Esophagus squamous epithelium (tissue), 5 donors: ENCODE measurements around the gene PRR33. TPM values are rescaled to one million over a fixed set of nuclear protein-coding genes. Genes with fewer than 3 reads are reported as not detected.
"Not testable (repeated sequence)": the region's sequence is repeated elsewhere in the genome, so short reads cannot be mapped to it uniquely, and the experiment has no call there.

ENCODE experiments used
- DNase-seq: peaks from one replicate; lab custom pipeline; 2025; lab: John Stamatoyannopoulos, UW
- H3K27ac ChIP-seq, 4 donors: fragments of 200-600 bp; sonication (generic); one replicate each; pipeline ENCODE4 v1.5.1; 2016 to 2019; ENCODE audit warnings: mild to moderate bottlenecking in 1 of 4
- H3K27me3 ChIP-seq, 4 donors: fragments of 200-600 bp; sonication (generic); 1 replicate in 3 of 4; 2 replicates in 1 of 4; pipeline versions ENCODE4 v1.5.1 to v1.6.0; 2017 to 2021; ENCODE audit warnings: antibody characterized with exemption in 1 of 4
- H3K36me3 ChIP-seq, 3 donors: fragments of 200-600 bp; sonication (generic); one replicate each; pipeline ENCODE4 v1.5.1; 2016 to 2019
- H3K4me1 ChIP-seq, 3 donors: fragments of 200-600 bp; sonication (generic); one replicate each; pipeline ENCODE4 v1.5.1; 2017 to 2019
- H3K4me3 ChIP-seq, 4 donors: fragments of 200-600 bp; sonication (generic); 1 replicate in 3 of 4; 2 replicates in 1 of 4; pipeline ENCODE4 v1.5.1; 2016 to 2019; ENCODE audit warnings: mild to moderate bottlenecking in 2 of 4, moderate library complexity in 1 of 4
- H3K9me3 ChIP-seq, 3 donors: fragments of 200-600 bp; sonication (generic); one replicate each; pipeline ENCODE4 v1.5.1; 2016 to 2019
- CTCF ChIP-seq, 6 experiments: fragments of 450-650 bp in 4 of 6; fragments of 200-600 bp in 2 of 6; sonication (generic) in 2 of 6; IDR thresholded peaks; one replicate each; pipeline ENCODE4 v1.5.1; 2016 to 2019; ENCODE audit warnings: antibody characterized with exemption in 6 of 6, mild to moderate bottlenecking in 4 of 6, moderate library complexity in 4 of 6
- POLR2A ChIP-seq, 4 donors: fragments of 450-650 bp; IDR thresholded peaks; one replicate each; pipeline ENCODE4 v1.6.1; 2017; ENCODE audit warnings: antibody characterized with exemption in 4 of 4, mild to moderate bottlenecking in 4 of 4, moderate library complexity in 3 of 4
- WGBS, 2 donors: methylation state at CpG; one replicate each; pipeline ENCODE4 v1.1.5; 2018; 5-methylcytosine and 5-hydroxymethylcytosine counted together
- intact Hi-C: fragments of 100-400 bp; cut with DNase I; formaldehyde crosslinking; loops from one replicate; pipeline ENCODE4 v1.15.0; 2022
- total RNA-seq, 4 donors: library from RNA; depleted of rRNA; stranded (reverse); fragments of >200 nt; gene quantifications; one replicate each; pipeline ENCODE4 v1.1.0, GENCODE V29; 2016
- donor health status: DM: yes; HTN: yes; CAD: no.

The PRR33 gene
- total RNA-seq, 4 donors from 2014 or later = not detected

- Histone ChIP-seq H3K4me1 (peaks cover 0 to 41% (median 20%) of the 10 kb centered on the region in 3 donors), H3K27me3 (no peaks in the 10 kb centered on the region), H3K4me3 (no peak overlapping the region), H3K27ac (peak overlapping the region in 3 of 4 donors; percentile 38 to 81 (median 59)), H3K9me3 (no peaks in the 10 kb centered on the region), H3K36me3 (peaks cover 0 to 63% (median 23%) of the 10 kb centered on the region in 3 donors)
- intact Hi-C loops = no loop called here
- TF ChIP-seq POLR2A (IDR thresholded peaks at IDR 0.05) (no peak), CTCF (IDR thresholded peaks at IDR 0.05) (no peak)
- 35 to 60% methylated on average over 2 to 6 of the region's 9 CpGs for WGBS, 2 donors
- DNase-seq = no peak
Observed at GRCh38 chr11:1888347-1888753, 3.3 kb downstream of the PRR33 start.

GRCh38 chr11:1887451-1888346 is 4.0 kb downstream of the PRR33 start:
- H3K36me3 ChIP-seq = peaks cover 0 to 70% (median 28%) of the 10 kb centered on the region in 3 donors
- H3K27me3 ChIP-seq = no peaks in the 10 kb centered on the region
- peak overlapping the region in 3 of 4 donors; percentile 38 to 81 (median 59) for H3K27ac ChIP-seq
- TF ChIP-seq CTCF (IDR thresholded peaks at IDR 0.05) = no peak
- no peak for TF ChIP-seq POLR2A (IDR thresholded peaks at IDR 0.05)
- no peak for DNase-seq
- H3K9me3 ChIP-seq = no peaks in the 10 kb centered on the region
- WGBS, 2 donors = 86 to 90% methylated on average over 3 to 9 of the region's 11 CpGs
- intact Hi-C loops = no loop called here
- H3K4me1 ChIP-seq = peaks cover 0 to 47% (median 20%) of the 10 kb centered on the region in 3 donors
- no peak overlapping the region for H3K4me3 ChIP-seq

GRCh38 chr11:1886551-1886950 is 5.1 kb downstream of the PRR33 start:
- H3K9me3 ChIP-seq, DNase-seq, intact Hi-C loops, H3K4me3 ChIP-seq, H3K27ac ChIP-seq, H3K27me3 ChIP-seq: not testable (repeated sequence)
- H3K4me1 ChIP-seq = peaks cover 9 to 58% (median 30%) of the 10 kb centered on the region in 3 donors
- WGBS, 2 donors = 80 to 93% methylated on average over 2 to 6 of the region's 13 CpGs
- peaks cover 0 to 70% (median 28%) of the 10 kb centered on the region in 3 donors for H3K36me3 ChIP-seq

GRCh38 chr11:1884303-1884700 is 7.4 kb downstream of the PRR33 start:
- Histone ChIP-seq H3K27ac (no peak overlapping the region), H3K9me3 (no peaks in the 10 kb centered on the region), H3K4me1 (peaks cover 26 to 66% (median 42%) of the 10 kb centered on the region in 3 donors), H3K4me3 (no peak overlapping the region), H3K27me3 (no peaks in the 10 kb centered on the region), H3K36me3 (peaks cover 0 to 67% (median 28%) of the 10 kb centered on the region in 3 donors)
- 87 to 98% methylated on average over 5 of the region's 5 CpGs for WGBS, 2 donors
- intact Hi-C loops = no loop called here
- no peak for TF ChIP-seq POLR2A (IDR thresholded peaks at IDR 0.05)
- no peak for TF ChIP-seq CTCF (IDR thresholded peaks at IDR 0.05)
- DNase-seq = no peak

GRCh38 chr11:1883346-1884302 is 8.1 kb downstream of the PRR33 start:
- 92 to 100% methylated on average over 2 to 6 of the region's 14 CpGs for WGBS, 2 donors
- H3K27ac ChIP-seq = no peak overlapping the region
- peaks cover 29 to 66% (median 38%) of the 10 kb centered on the region in 3 donors for H3K4me1 ChIP-seq
- peaks cover 0 to 60% (median 28%) of the 10 kb centered on the region in 3 donors for H3K36me3 ChIP-seq
- no peak for DNase-seq
- H3K9me3 ChIP-seq = no peaks in the 10 kb centered on the region
- H3K27me3 ChIP-seq = no peaks in the 10 kb centered on the region
- TF ChIP-seq CTCF (IDR thresholded peaks at IDR 0.05) (no peak), POLR2A (IDR thresholded peaks at IDR 0.05) (no peak)
- intact Hi-C loops = no loop called here
- H3K4me3 ChIP-seq = no peak overlapping the region
